ENCODE results near the gene NAP1L4. TPM values are rescaled to one million over a fixed set of nuclear protein-coding genes. Genes with fewer than 3 reads are reported as not detected.

Gene NAP1L4, protein sequence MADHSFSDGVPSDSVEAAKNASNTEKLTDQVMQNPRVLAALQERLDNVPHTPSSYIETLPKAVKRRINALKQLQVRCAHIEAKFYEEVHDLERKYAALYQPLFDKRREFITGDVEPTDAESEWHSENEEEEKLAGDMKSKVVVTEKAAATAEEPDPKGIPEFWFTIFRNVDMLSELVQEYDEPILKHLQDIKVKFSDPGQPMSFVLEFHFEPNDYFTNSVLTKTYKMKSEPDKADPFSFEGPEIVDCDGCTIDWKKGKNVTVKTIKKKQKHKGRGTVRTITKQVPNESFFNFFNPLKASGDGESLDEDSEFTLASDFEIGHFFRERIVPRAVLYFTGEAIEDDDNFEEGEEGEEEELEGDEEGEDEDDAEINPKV
- 144 TPM for total RNA-seq (2021; ENCODE audit: unreplicated experiment)
- 63.0 and 82.2 TPM in 2 replicates for polyA plus RNA-seq (2012)
- Bru-seq, nascent RNA, result percentile 92 among the genes with signal in this experiment
- BruChase-seq, experiment 1, labeled RNA remaining after a 6-hour chase, result percentile 94 among the genes with signal in this experiment
- percentile 96 among the genes with signal in this experiment for BruChase-seq, experiment 2, labeled RNA remaining after a 2-hour chase
- long read RNA-seq, transcript NAP1L4-222 (15 exons, 2,479 nt), result major isoform, 186 of 428 reads
- long read RNA-seq, transcript NAP1L4-201 (16 exons, 2,511 nt), result minor isoform, 52 of 428 reads
- long read RNA-seq, partial matches to known transcripts, result 22 of 428 reads
- long read RNA-seq, other reads (novel, unspliced or antisense), result 164 of 428 reads

DNA sequence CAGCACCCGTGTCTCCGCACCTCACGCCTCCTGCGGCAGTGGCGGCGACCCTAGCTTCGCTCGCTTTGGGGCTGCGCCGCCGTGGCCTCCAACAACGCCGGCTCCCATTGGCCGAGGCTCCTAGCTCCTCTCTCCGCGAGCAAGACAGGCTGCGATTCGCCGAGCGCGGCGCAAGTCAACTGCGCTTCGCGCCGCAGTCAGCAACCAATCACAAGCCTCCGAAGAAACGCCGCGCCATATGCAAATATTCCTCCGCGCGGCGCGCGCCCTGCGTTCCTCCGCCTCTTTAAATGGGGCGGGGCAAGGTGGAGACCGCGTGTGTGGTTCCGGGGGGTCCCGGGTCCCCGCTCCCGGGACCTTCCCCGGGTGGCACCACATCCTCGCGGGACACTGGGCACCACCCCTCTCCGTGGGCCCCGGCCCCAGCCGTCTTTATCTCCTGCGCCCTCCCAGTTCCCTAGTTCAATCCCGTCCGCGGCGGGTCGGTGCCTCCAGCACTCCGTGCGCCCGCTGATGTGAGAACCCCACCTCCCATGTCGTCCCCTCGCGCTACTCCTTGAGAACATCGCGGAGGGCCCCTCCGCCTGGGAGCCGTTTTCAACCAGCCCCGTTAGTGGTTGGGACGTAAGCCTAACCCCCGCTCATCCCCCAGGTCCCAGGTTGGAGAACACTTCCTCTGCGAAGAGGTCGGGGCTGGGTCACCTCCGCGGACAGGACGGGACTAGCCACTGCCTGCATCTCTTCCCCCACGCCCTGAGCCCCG, at the start of gene NAP1L4:
Gene NAP1L4 (minus strand): TSS at position 96 of the 763 bp plus-strand sequence. CDS start 13,109 bp downstream, outside the sequence.
- H3K9me3 ChIP-seq (ENCODE audit: control insufficient read depth in 1 of 2, insufficient read depth in 1 of 2, low read depth in 1 of 2, low read length in 2 of 2), result no peaks in the 10 kb centered on the region
- RAD21 ChIA-PET (ENCODE audit: low non-redundant PET in 1 of 2, low total read pairs in 2 of 2, uncharacterized antibody in 2 of 2, unreplicated experiment in 2 of 2), result no interaction called here
- CTCF ChIA-PET, result interaction anchor here (1.2 kb wide), 1 partner anchor 63 kb away, joined by 6 read pairs; no protein-coding TSS in a partner anchor
- H3K27ac ChIP-seq (ENCODE audit: low read depth, low read length), result peak within 1 kb of the TSS; percentile 77
- no peaks in the 10 kb centered on the region for H3K27me3 ChIP-seq (ENCODE audit: insufficient read depth, low read length)
- ATAC-seq (peak; percentile 87), DNase-seq (ENCODE audit: low read depth, low spot score) (peak; percentile 94)
- peak within 1 kb of the TSS; percentile 94 to 99 for H3K4me3 ChIP-seq (replicated peaks in 1 of 2; ENCODE audit: low read depth in 1 of 2, low read length in 2 of 2)
- H2AFZ ChIP-seq (ENCODE audit: low read depth, low read length, poor library complexity, severe bottlenecking), result peak within 1 kb of the TSS; percentile 12
- no peaks in the 10 kb centered on the region for H3K9me2 ChIP-seq (ENCODE audit: insufficient read depth)
- TSS peak; percentile 90 for BruUV-seq (replicated peaks)
- peaks cover 0 to 7% of the 10 kb centered on the region in 2 experiments; a peak in 1 of 4 replicates for H3K36me3 ChIP-seq (ENCODE audit: control insufficient read depth in 1 of 2, insufficient read depth in 2 of 2, low read length in 2 of 2)
- peaks cover 44% of the 10 kb centered on the region for H3K79me2 ChIP-seq (ENCODE audit: insufficient read depth, low read length)
- H3K9ac ChIP-seq (ENCODE audit: low read length), result peak within 1 kb of the TSS; percentile 98
- peak within 1 kb of the TSS; percentile 99 for H3K4me2 ChIP-seq (ENCODE audit: low read length)
- intact Hi-C loops (cut with micrococcal nuclease), result no loop called here
- POLR2A ChIA-PET, result interaction anchor here (0.6 to 0.9 kb wide), 4 partner anchors 11 to 59 kb away, joined by 3 to 5 read pairs (median 4); no protein-coding TSS in a partner anchor
- peaks cover 15 to 30% of the 10 kb centered on the region in 2 experiments; a peak in 3 of 4 replicates for H3K4me1 ChIP-seq (ENCODE audit: control insufficient read depth in 1 of 2, insufficient read depth in 2 of 2, low read length in 2 of 2)
- H4K20me1 ChIP-seq (ENCODE audit: insufficient read depth), result peaks cover 10% of the 10 kb centered on the region
- TF ChIP-seq, protein P1, sequence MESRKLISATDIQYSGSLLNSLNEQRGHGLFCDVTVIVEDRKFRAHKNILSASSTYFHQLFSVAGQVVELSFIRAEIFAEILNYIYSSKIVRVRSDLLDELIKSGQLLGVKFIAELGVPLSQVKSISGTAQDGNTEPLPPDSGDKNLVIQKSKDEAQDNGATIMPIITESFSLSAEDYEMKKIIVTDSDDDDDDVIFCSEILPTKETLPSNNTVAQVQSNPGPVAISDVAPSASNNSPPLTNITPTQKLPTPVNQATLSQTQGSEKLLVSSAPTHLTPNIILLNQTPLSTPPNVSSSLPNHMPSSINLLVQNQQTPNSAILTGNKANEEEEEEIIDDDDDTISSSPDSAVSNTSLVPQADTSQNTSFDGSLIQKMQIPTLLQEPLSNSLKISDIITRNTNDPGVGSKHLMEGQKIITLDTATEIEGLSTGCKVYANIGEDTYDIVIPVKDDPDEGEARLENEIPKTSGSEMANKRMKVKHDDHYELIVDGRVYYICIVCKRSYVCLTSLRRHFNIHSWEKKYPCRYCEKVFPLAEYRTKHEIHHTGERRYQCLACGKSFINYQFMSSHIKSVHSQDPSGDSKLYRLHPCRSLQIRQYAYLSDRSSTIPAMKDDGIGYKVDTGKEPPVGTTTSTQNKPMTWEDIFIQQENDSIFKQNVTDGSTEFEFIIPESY (IDR thresholded peaks at IDR 0.05; ENCODE audit: extremely low read depth, insufficient replicate concordance, low read length), result no peak
- no peak; the same call in 1 of the 2 replicates for TF ChIP-seq ZFX (IDR thresholded peaks at IDR 0.05)
- TF ChIP-seq POLR2A (IDR thresholded peaks at IDR 0.05; ENCODE audit: borderline replicate concordance, extremely low read depth, insufficient read depth, insufficient read length), result peak; percentile 52
- TF ChIP-seq, protein P2, sequence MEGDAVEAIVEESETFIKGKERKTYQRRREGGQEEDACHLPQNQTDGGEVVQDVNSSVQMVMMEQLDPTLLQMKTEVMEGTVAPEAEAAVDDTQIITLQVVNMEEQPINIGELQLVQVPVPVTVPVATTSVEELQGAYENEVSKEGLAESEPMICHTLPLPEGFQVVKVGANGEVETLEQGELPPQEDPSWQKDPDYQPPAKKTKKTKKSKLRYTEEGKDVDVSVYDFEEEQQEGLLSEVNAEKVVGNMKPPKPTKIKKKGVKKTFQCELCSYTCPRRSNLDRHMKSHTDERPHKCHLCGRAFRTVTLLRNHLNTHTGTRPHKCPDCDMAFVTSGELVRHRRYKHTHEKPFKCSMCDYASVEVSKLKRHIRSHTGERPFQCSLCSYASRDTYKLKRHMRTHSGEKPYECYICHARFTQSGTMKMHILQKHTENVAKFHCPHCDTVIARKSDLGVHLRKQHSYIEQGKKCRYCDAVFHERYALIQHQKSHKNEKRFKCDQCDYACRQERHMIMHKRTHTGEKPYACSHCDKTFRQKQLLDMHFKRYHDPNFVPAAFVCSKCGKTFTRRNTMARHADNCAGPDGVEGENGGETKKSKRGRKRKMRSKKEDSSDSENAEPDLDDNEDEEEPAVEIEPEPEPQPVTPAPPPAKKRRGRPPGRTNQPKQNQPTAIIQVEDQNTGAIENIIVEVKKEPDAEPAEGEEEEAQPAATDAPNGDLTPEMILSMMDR (IDR thresholded peaks at IDR 0.05 in 2 of 3, conservative IDR thresholded peaks at IDR 0.05 in 1 of 3; ENCODE audit: borderline replicate concordance in 1 of 3, insufficient read depth in 1 of 3, low read depth in 2 of 3, low read length in 2 of 3), result no peak
- peak; percentile 68 for TF ChIP-seq YY1 (IDR thresholded peaks at IDR 0.05; ENCODE audit: extremely low read depth, insufficient replicate concordance, low read depth, low read length)
- TF ChIP-seq, protein P3, sequence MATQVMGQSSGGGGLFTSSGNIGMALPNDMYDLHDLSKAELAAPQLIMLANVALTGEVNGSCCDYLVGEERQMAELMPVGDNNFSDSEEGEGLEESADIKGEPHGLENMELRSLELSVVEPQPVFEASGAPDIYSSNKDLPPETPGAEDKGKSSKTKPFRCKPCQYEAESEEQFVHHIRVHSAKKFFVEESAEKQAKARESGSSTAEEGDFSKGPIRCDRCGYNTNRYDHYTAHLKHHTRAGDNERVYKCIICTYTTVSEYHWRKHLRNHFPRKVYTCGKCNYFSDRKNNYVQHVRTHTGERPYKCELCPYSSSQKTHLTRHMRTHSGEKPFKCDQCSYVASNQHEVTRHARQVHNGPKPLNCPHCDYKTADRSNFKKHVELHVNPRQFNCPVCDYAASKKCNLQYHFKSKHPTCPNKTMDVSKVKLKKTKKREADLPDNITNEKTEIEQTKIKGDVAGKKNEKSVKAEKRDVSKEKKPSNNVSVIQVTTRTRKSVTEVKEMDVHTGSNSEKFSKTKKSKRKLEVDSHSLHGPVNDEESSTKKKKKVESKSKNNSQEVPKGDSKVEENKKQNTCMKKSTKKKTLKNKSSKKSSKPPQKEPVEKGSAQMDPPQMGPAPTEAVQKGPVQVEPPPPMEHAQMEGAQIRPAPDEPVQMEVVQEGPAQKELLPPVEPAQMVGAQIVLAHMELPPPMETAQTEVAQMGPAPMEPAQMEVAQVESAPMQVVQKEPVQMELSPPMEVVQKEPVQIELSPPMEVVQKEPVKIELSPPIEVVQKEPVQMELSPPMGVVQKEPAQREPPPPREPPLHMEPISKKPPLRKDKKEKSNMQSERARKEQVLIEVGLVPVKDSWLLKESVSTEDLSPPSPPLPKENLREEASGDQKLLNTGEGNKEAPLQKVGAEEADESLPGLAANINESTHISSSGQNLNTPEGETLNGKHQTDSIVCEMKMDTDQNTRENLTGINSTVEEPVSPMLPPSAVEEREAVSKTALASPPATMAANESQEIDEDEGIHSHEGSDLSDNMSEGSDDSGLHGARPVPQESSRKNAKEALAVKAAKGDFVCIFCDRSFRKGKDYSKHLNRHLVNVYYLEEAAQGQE (IDR thresholded peaks at IDR 0.05; ENCODE audit: low read depth), result no peak
- TF ChIP-seq SIN3A (IDR thresholded peaks at IDR 0.05; ENCODE audit: low read depth), result peak; percentile 85; the same call in 1 of the 2 replicates
- no peak for TF ChIP-seq FOSL1 (IDR thresholded peaks at IDR 0.05; ENCODE audit: low read depth)
- no peak for TF ChIP-seq ZNF274 (IDR thresholded peaks at IDR 0.05; ENCODE audit: low read depth, low read length)
- no peak for TF ChIP-seq ELF1 (IDR thresholded peaks at IDR 0.05; ENCODE audit: borderline replicate concordance, low read depth)
- TF ChIP-seq POLR2AphosphoS5 (IDR thresholded peaks at IDR 0.05; ENCODE audit: low read depth, low read length), result peak; percentile 73
- TF ChIP-seq CEBPB (IDR thresholded peaks at IDR 0.05; ENCODE audit: low read depth), result no peak
- TF ChIP-seq, protein P4, sequence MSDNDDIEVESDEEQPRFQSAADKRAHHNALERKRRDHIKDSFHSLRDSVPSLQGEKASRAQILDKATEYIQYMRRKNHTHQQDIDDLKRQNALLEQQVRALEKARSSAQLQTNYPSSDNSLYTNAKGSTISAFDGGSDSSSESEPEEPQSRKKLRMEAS (IDR thresholded peaks at IDR 0.05), result peak; percentile 93
- no peak for TF ChIP-seq EZH2 (IDR thresholded peaks at IDR 0.05)

Data from HCT116 (cell line).